IMR-90 (cell line): ENCODE measurements around the gene MAB21L4. TPM values are rescaled to one million over a fixed set of nuclear protein-coding genes. Genes with fewer than 3 reads are reported as not detected.

Source experiments
- ATAC-seq: fragments of 200-7000 bp; cut with Tn5 transposase; 2 replicates; pipeline ENCODE4 v1.9.1; 2020; ENCODE audit warnings: low read depth, mild to moderate bottlenecking, moderate library complexity
- BruUV-seq: library from RNA; stranded (reverse); fragments of 400-500 nt; replicated peaks from 2 replicates; lab custom pipeline; 2021; lab: Mats Ljungman, UMichigan
- CTCF ChIA-PET: fragments of 300-600 bp; formaldehyde crosslinking; extraction: SDS; loops from one replicate; lab custom pipeline; 2021; ENCODE audit warnings: antibody characterized with exemption; lab: Yijun Ruan, JAX
- POLR2A ChIA-PET: fragments of 300-600 bp; sonication (Branson Sonifier 250); formaldehyde crosslinking; loops from one replicate; lab custom pipeline; 2022; ENCODE audit warnings: antibody characterized with exemption; ENCODE audit not compliant: unreplicated experiment; lab: Charles Lee
- DNase-seq: peaks from one replicate; pipeline ENCODE4 v3.0.0; 2013
- H2AFZ ChIP-seq: replicated peaks from 2 replicates; pipeline ENCODE3; 2013; ENCODE audit warnings: low read length, mild to moderate bottlenecking; ENCODE audit not compliant: poor library complexity
- H2AK5ac ChIP-seq: 2 replicates; pipeline ENCODE4 v1.6.1; 2013; ENCODE audit warnings: low read depth, low read length, inconsistent platforms
- H2AK9ac ChIP-seq: replicated peaks from 2 replicates; pipeline ENCODE3; 2013; ENCODE audit warnings: mild to moderate bottlenecking, low read depth, low read length, moderate library complexity; ENCODE audit not compliant: poor library complexity
- H2BK120ac ChIP-seq: 2 replicates; pipeline ENCODE4 v1.6.1; 2013; ENCODE audit warnings: low read depth, low read length, inconsistent platforms
- H2BK15ac ChIP-seq: 3 replicates; pipeline ENCODE4 v1.6.1; 2013; ENCODE audit warnings: low read depth, low read length, inconsistent platforms
- H2BK20ac ChIP-seq: 2 replicates; pipeline ENCODE4 v1.6.1; 2013; ENCODE audit warnings: low read depth, mild to moderate bottlenecking, inconsistent platforms, low read length, moderate library complexity
- H2BK5ac ChIP-seq: 2 replicates; pipeline ENCODE4 v1.6.1; 2013; ENCODE audit warnings: mild to moderate bottlenecking, low read depth, low read length, inconsistent platforms; ENCODE audit not compliant: poor library complexity, severe bottlenecking
- H3K14ac ChIP-seq: replicated peaks from 2 replicates; pipeline ENCODE4 v1.6.1; 2013; ENCODE audit warnings: low read depth, low read length, inconsistent platforms
- H3K18ac ChIP-seq: 2 replicates; pipeline ENCODE4 v1.6.1; 2013; ENCODE audit warnings: low read depth, low read length, control low read depth
- H3K23ac ChIP-seq: 2 replicates; pipeline ENCODE4 v1.6.1; 2013; ENCODE audit warnings: low read depth, low read length, inconsistent platforms
- H3K27ac ChIP-seq: 2 replicates; pipeline ENCODE4 v1.5.1; 2013; ENCODE audit warnings: mild to moderate bottlenecking, control low read depth, low read length; ENCODE audit not compliant: insufficient read depth
- H3K27me3 ChIP-seq: 2 replicates; pipeline ENCODE4 v1.6.1; 2013; ENCODE audit warnings: low read length; ENCODE audit not compliant: control insufficient read depth, insufficient read depth
- H3K36me3 ChIP-seq: 2 replicates; pipeline ENCODE4 v1.6.1; 2013; ENCODE audit warnings: low read length, mixed read lengths; ENCODE audit not compliant: control insufficient read depth, insufficient read depth
- H3K4ac ChIP-seq: 2 replicates; pipeline ENCODE4 v1.6.1; 2013; ENCODE audit warnings: low read depth, low read length, inconsistent platforms
- H3K4me1 ChIP-seq: 2 replicates; pipeline ENCODE4 v1.6.1; 2013; ENCODE audit warnings: low read length, mixed read lengths; ENCODE audit not compliant: control insufficient read depth, insufficient read depth
- H3K4me2 ChIP-seq: 2 replicates; pipeline ENCODE4 v1.6.1; 2013; ENCODE audit warnings: low read depth, mild to moderate bottlenecking, control low read depth, low read length, moderate library complexity
- H3K4me3 ChIP-seq: 2 replicates; pipeline ENCODE4 v1.5.1; 2013; ENCODE audit warnings: low read depth, mild to moderate bottlenecking, control low read depth, low read length, moderate library complexity; ENCODE audit not compliant: insufficient read depth
- H3K56ac ChIP-seq: 2 replicates; pipeline ENCODE4 v1.6.1; 2013; ENCODE audit warnings: low read length, inconsistent platforms; ENCODE audit not compliant: insufficient read depth; ENCODE audit errors: extremely low read depth
- H3K79me1 ChIP-seq, 2 experiments: 2 replicates each; pipeline ENCODE4 v1.6.1; 2013; ENCODE audit warnings: low read length in 2 of 2, inconsistent platforms in 1 of 2, low read depth in 1 of 2
- H3K9ac ChIP-seq: 2 replicates; pipeline ENCODE4 v1.6.1; 2013; ENCODE audit warnings: low read depth, low read length, control low read depth
- H3K9me1 ChIP-seq: 2 replicates; pipeline ENCODE4 v1.6.1; 2013; ENCODE audit warnings: low read length, inconsistent platforms; ENCODE audit not compliant: insufficient read depth
- H3K9me3 ChIP-seq: 2 replicates; pipeline ENCODE4 v1.6.1; 2013; ENCODE audit warnings: low read length; ENCODE audit not compliant: control insufficient read depth, insufficient read depth
- H4K20me1 ChIP-seq: 2 replicates; pipeline ENCODE4 v1.6.1; 2013; ENCODE audit warnings: low read length, inconsistent platforms; ENCODE audit not compliant: insufficient read depth
- H4K5ac ChIP-seq: 2 replicates; pipeline ENCODE4 v1.6.1; 2013; ENCODE audit warnings: mild to moderate bottlenecking, low read depth, low read length, control low read depth
- H4K8ac ChIP-seq, 2 experiments: 2 replicates each; pipeline ENCODE4 v1.6.1; 2013; ENCODE audit warnings: low read depth in 2 of 2, low read length in 2 of 2, control low read depth in 1 of 2, inconsistent platforms in 1 of 2
- H4K91ac ChIP-seq: 2 replicates; pipeline ENCODE4 v1.6.1; 2013; ENCODE audit warnings: low read depth, low read length, inconsistent platforms; ENCODE audit not compliant: insufficient read depth
- BHLHE40 ChIP-seq: fragments of 150-350 bp; IDR thresholded peaks from 2 replicates; pipeline ENCODE4 v1.6.1; 2016; ENCODE audit warnings: mild to moderate bottlenecking, low read depth, low read length
- CEBPB ChIP-seq: IDR thresholded peaks from 2 replicates; pipeline ENCODE4 v1.6.1; 2012; ENCODE audit warnings: low read depth, low read length, improper control_type of control experiment
- FOS ChIP-seq: fragments of 150-350 bp; IDR thresholded peaks from 2 replicates; pipeline ENCODE4 v1.6.1; 2016; ENCODE audit warnings: low read depth, low read length
- MAFK ChIP-seq: IDR thresholded peaks from 2 replicates; pipeline ENCODE4 v1.6.1; 2012; ENCODE audit warnings: low read depth, low read length, improper control_type of control experiment
- POLR2A ChIP-seq: IDR thresholded peaks from 2 replicates; pipeline ENCODE4 v1.6.1; 2012; ENCODE audit warnings: mild to moderate bottlenecking, low read depth, low read length
- RAD21 ChIP-seq: IDR thresholded peaks from 2 replicates; pipeline ENCODE4 v1.6.1; 2012; ENCODE audit warnings: low read length, improper control_type of control experiment
- SMC3 ChIP-seq: fragments of 150-350 bp; IDR thresholded peaks from 2 replicates; pipeline ENCODE4 v1.6.1; 2016; ENCODE audit warnings: low read depth, mild to moderate bottlenecking, antibody characterized with exemption, low read length, moderate library complexity
- WGBS, 2 experiments: methylation state at CpG; one replicate each; pipeline versions ENCODE4 v1.1.5 to v1.1.7; 2013; ENCODE audit warnings: missing lambda C conversion rate in 2 of 2; ENCODE audit not compliant: insufficient read length in 1 of 2; ENCODE audit errors: extremely low coverage in 2 of 2; 5-methylcytosine and 5-hydroxymethylcytosine counted together
- dilution Hi-C: fragments of 300-500 bp; cut with HindIII; formaldehyde crosslinking; loops from one replicate; pipeline ENCODE4 v1.14.3; 2018; ENCODE audit warnings: low sequenced_read_pairs; ENCODE audit not compliant: unreplicated experiment
- in situ Hi-C: fragments of 300-500 bp; cut with MboI; formaldehyde crosslinking; loops from 3 replicates; pipeline ENCODE4 v1.14.3; 2019; ENCODE audit warnings: low sequenced_read_pairs, inconsistent platforms, mixed read lengths
- intact Hi-C: fragments of 100-400 bp; cut with micrococcal nuclease; formaldehyde crosslinking; loops from 2 replicates; pipeline ENCODE4 v1.10.0; 2022
- polyA plus RNA-seq, 3 experiments: library from polyadenylated mRNA; depleted of rRNA; stranded (reverse); fragments of >200 nt; gene quantifications; 2 replicates each; pipeline ENCODE4 v1.2.3, GENCODE V29; 2012; ENCODE audit warnings: low replicate concordance in 1 of 3
- total RNA-seq: library from RNA; depleted of rRNA; stranded (reverse); fragments of >200 nt; gene quantifications from 2 replicates; pipeline ENCODE4 v1.2.3, GENCODE V29; 2012
- TF ChIP-seq, protein P1 (sequence below): fragments of 150-350 bp; IDR thresholded peaks from 2 replicates; pipeline ENCODE4 v1.6.1; 2016; ENCODE audit warnings: low read depth, mild to moderate bottlenecking, low read length, moderate library complexity, borderline replicate concordance

MAB21L4 gene
- total and polyA plus RNA-seq, 2 of the 4 experiments (the other 2 are of a cell fraction): not detected

DNA sequence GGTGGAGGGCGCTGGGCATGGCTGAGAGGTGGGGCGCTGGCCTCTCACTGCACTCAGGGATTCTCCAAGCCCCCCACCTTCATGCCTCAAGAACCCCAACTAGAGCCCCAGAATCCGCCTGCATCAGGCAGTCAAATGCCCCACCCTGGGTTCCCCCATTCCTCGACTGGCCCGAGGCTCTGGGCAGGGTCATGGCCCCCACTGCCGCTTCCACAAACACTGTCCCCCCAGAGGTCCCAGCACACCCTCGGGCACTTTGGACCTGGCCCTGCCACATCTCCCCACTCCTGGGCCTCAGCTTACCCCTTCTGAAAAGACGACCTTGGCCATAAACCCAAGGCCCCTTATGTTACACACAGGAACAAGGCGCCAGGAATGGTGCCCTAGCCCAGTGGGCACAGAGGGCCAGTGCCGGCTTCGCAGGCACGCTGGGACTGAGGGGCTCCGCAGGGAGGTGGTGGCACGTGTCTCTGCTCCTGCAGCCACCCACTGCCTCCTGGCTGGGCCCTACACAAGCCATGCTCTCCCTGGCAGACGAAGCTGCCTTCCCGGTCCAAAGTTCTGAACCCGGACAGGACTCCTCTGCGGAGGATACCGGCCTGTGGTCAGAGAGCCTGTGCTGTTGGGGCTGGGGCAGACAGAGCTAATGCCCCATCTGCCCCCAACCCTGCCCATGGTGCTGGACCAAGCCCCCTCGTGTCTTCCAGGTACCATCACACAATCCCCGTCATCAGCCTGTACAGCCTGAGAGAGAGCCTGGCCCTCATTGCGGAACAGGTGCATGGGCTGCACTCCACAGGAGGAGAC lies 20.5 kb downstream of the MAB21L4 start (continued):
- no peak for TF ChIP-seq FOS

DNA sequence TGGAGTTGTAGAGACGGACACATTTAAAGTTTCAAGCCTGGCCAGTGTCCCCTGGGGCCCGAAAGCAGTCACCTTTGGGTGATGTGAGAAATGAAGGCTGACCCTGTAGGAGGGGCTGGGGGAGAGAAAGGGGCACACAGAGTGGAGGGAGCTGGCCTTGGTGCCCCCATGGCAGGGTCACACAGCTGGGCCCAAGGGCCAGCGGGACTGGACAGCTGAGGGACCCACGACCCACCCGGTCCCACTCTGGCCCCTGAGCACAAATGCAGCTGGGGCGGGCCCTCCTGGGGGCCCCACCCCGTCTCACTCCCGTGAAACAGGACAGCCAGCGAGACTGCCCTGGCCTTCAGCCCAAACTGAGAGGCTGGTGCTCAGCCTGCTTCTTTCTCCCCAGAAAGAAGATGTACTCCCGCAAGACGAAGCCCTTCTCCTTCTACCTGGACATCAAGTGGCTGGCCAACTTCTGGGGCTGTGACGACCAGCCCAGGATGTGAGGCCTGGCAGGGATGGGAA lies 21.2 kb downstream of the MAB21L4 start:
- Histone ChIP-seq H3K18ac (no peak overlapping the region), H3K79me1 (no peaks in the 10 kb centered on the region), H4K5ac (no peak overlapping the region), H2BK5ac (no peak overlapping the region), H2BK15ac (no peak overlapping the region), H2AK9ac (no peak overlapping the region), H3K27ac (no peak overlapping the region), H4K8ac (no peak overlapping the region), H2AK5ac (no peak overlapping the region), H3K14ac (no peak overlapping the region), H3K4me2 (no peak overlapping the region), H2AFZ (no peak overlapping the region), H3K36me3 (no peaks in the 10 kb centered on the region), H3K4me3 (no peak overlapping the region), H2BK20ac (no peak overlapping the region), H3K9me3 (no peaks in the 10 kb centered on the region), H3K9ac (no peak overlapping the region), H4K20me1 (no peaks in the 10 kb centered on the region), H3K23ac (no peak overlapping the region), H4K91ac (no peak overlapping the region), H2BK120ac (no peak overlapping the region), H3K4me1 (no peaks in the 10 kb centered on the region), H3K9me1 (no peaks in the 10 kb centered on the region), H3K56ac (no peak overlapping the region), H3K4ac (no peak overlapping the region), H3K27me3 (peaks cover 28% of the 10 kb centered on the region; the same call in 1 of the 2 replicates)
- no TSS peak for BruUV-seq
- no peak for DNase-seq
- intact Hi-C loops: no loop called here
- no peak; the same call in 1 of the 2 replicates for ATAC-seq
- in situ Hi-C loops: loop anchor here (25.0 kb wide), 1 partner anchor 788 kb away; no protein-coding TSS in a partner anchor
- CTCF ChIA-PET: no interaction called here
- dilution Hi-C loops: no loop called here
- TF ChIP-seq BHLHE40 (no peak), POLR2A (no peak), MAFK (no peak), CEBPB (no peak), SMC3 (no peak), RAD21 (no peak)
- TF ChIP-seq, protein P1, sequence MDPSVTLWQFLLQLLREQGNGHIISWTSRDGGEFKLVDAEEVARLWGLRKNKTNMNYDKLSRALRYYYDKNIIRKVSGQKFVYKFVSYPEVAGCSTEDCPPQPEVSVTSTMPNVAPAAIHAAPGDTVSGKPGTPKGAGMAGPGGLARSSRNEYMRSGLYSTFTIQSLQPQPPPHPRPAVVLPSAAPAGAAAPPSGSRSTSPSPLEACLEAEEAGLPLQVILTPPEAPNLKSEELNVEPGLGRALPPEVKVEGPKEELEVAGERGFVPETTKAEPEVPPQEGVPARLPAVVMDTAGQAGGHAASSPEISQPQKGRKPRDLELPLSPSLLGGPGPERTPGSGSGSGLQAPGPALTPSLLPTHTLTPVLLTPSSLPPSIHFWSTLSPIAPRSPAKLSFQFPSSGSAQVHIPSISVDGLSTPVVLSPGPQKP: no peak
- POLR2A ChIA-PET: no interaction called here
- 60% methylated on average over 4 of the region's 12 CpGs; no CpG with 5 or more reads in 1 of the 2 experiments for WGBS, 2 experiments
